Measurements from ENCODE around the gene TNFAIP1.
A peak's percentile ranks its signal among the peaks of the same experiment; 100 is the strongest.

Gene TNFAIP1

GRCh38 chr17:28346199-28346580 lies 10.6 kb downstream of the TNFAIP1 start:
- no peak for DNase-seq

GRCh38 chr17:28346746-28347246 lies 11.2 kb downstream of the TNFAIP1 start:
- no peak for DNase-seq

- no peak for DNase-seq
These were observed 11.8 kb downstream of the TNFAIP1 start for GRCh38 chr17:28347261-28347891.

- no peak for DNase-seq
These were observed 13.4 kb downstream of the TNFAIP1 start for GRCh38 chr17:28348979-28349378.

- DNase-seq = no peak
These were observed 14.7 kb downstream of the TNFAIP1 start for GRCh38 chr17:28350271-28350670.

GRCh38 chr17:28357061-28357900 lies 21.7 kb downstream of the TNFAIP1 start, which contains the start of gene POLDIP2:
Gene POLDIP2 (minus strand): TSS chr17:28357527. CDS start chr17:28357448, 79 bp downstream.
- peak; percentile 91 to 96 (median 93) for DNase-seq

- DNase-seq = no peak
These were observed 22.3 kb downstream of the TNFAIP1 start for GRCh38 chr17:28357901-28358197.

- DNase-seq = no peak
These were observed 27.6 kb downstream of the TNFAIP1 start for GRCh38 chr17:28363186-28363585.

- no peak for DNase-seq
These were observed 28.5 kb downstream of the TNFAIP1 start for GRCh38 chr17:28363776-28364650.

- DNase-seq = no peak
These were observed 29.3 kb downstream of the TNFAIP1 start, which contains the start of gene SEBOX for GRCh38 chr17:28364665-28365363. Gene SEBOX (minus strand): TSS chr17:28365199. CDS start chr17:28365151, 48 bp downstream.

GRCh38 chr17:28365487-28365886 lies 29.9 kb downstream of the TNFAIP1 start:
- DNase-seq = no peak

GRCh38 chr17:28366605-28367004 lies 31.0 kb downstream of the TNFAIP1 start:
- DNase-seq = no peak

- DNase-seq = no peak
These were observed 32.2 kb downstream of the TNFAIP1 start for GRCh38 chr17:28367641-28368305.

GRCh38 chr17:28368306-28368831 lies 32.8 kb downstream of the TNFAIP1 start:
- no peak for DNase-seq

- DNase-seq = no peak
These were observed 33.5 kb downstream of the TNFAIP1 start for GRCh38 chr17:28368915-28369683.

- no peak for DNase-seq
These were observed 34.1 kb downstream of the TNFAIP1 start for GRCh38 chr17:28369684-28370034.

- DNase-seq = no peak
These were observed 34.6 kb downstream of the TNFAIP1 start, which contains the start of gene VTN for GRCh38 chr17:28370035-28370743. Gene VTN (minus strand): TSS chr17:28370307. CDS start chr17:28370203, 104 bp downstream.

- DNase-seq = no peak
These were observed 35.2 kb downstream of the TNFAIP1 start for GRCh38 chr17:28370744-28371103.

- DNase-seq = peak; percentile 68 to 90 (median 72)
These were observed 36.0 kb downstream of the TNFAIP1 start, which contains the start of gene SARM1 for GRCh38 chr17:28371245-28372202. Gene SARM1 (plus strand): TSS chr17:28371694. CDS start chr17:28372033, 339 bp downstream.

Measured in T-helper 1 cell (primary cell).